ENCODE measurements around the gene DGKH.
"Not testable (repeated sequence)": the region's sequence is repeated elsewhere in the genome, so short reads cannot be mapped to it uniquely, and the experiment has no call there.

DGKH gene

GRCh38 chr13:42153199-42154113, 105.0 kb downstream of the DGKH start:
- no peak for TF ChIP-seq CTCF (IDR thresholded peaks at IDR 0.05; ENCODE audit: low read depth, low read length, poor library complexity, severe bottlenecking)
- TF ChIP-seq EZH2phosphoT487 (IDR thresholded peaks at IDR 0.05; ENCODE audit: borderline replicate concordance, low read length): no peak
- H3F3A ChIP-seq (ENCODE audit: control insufficient read depth, insufficient read depth): 0 out of 2 replicates have a peak, but pooled peaks cover 3% of the 10 kb centered on the region

DNA sequence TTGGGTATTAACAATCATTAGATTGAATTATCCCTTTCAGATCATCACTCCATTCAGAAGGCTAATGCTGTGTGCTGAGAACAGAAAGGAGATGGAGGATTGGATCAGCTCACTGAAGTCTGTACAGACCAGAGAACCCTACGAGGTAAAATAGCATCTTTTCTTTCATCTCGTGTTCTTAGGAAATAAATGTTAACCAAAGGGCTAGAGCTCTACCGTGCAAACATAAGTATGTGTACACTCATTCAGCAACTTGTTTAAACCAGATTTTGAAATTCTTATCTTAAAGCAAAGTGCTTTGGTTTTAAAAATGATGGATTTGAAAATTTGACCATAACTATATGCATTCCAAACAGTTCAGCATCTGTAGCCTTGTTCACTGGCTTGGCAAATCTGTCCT, 106.8 kb downstream of the DGKH start:
- Histone ChIP-seq H3F3A (ENCODE audit: control insufficient read depth, insufficient read depth) (0 out of 2 replicates have a peak, but pooled peaks cover 3% of the 10 kb centered on the region), H3K36me3 (ENCODE audit: control insufficient read depth, low read length) (peaks cover 20% of the 10 kb centered on the region), H3K27ac (ENCODE audit: low read depth, low read length) (no peak overlapping the region), H3K9me2 (replicated peaks; ENCODE audit: control insufficient read depth, low read length) (no peaks in the 10 kb centered on the region), H3K9me3 (ENCODE audit: control insufficient read depth, insufficient read depth, low read length) (no peaks in the 10 kb centered on the region), H3K4me2 (ENCODE audit: low read length) (no peak overlapping the region), H3K79me2 (ENCODE audit: control insufficient read depth, low read length) (no peaks in the 10 kb centered on the region), H3K4me3 (ENCODE audit: low read length) (no peak overlapping the region), H3K4me1 (ENCODE audit: control insufficient read depth, low read length) (no peaks in the 10 kb centered on the region), H3K27me3 (ENCODE audit: control insufficient read depth, low read length) (no peaks in the 10 kb centered on the region), H4K20me1 (ENCODE audit: control insufficient read depth, insufficient read depth, low read depth, low read length) (no peaks in the 10 kb centered on the region)
- TF ChIP-seq CTCF (IDR thresholded peaks at IDR 0.05; ENCODE audit: low read depth, low read length, poor library complexity, severe bottlenecking) (no peak), EZH2phosphoT487 (IDR thresholded peaks at IDR 0.05; ENCODE audit: borderline replicate concordance, low read length) (no peak)

More at GRCh38 chr13:42153199-42154113, 105.0 kb downstream of the DGKH start:
- no peak overlapping the region for H3K27ac ChIP-seq (ENCODE audit: low read depth, low read length)
- no peaks in the 10 kb centered on the region for H3K9me2 ChIP-seq (replicated peaks; ENCODE audit: control insufficient read depth, low read length)
- no peak overlapping the region for H3K4me2 ChIP-seq (ENCODE audit: low read length)
- H3K4me1 ChIP-seq (ENCODE audit: control insufficient read depth, low read length): no peaks in the 10 kb centered on the region
- H3K36me3 ChIP-seq (ENCODE audit: control insufficient read depth, low read length): peaks cover 12% of the 10 kb centered on the region
- no peaks in the 10 kb centered on the region for H4K20me1 ChIP-seq (ENCODE audit: control insufficient read depth, insufficient read depth, low read depth, low read length)
- H3K27me3 ChIP-seq (ENCODE audit: control insufficient read depth, low read length): no peaks in the 10 kb centered on the region
- no peaks in the 10 kb centered on the region for H3K79me2 ChIP-seq (ENCODE audit: control insufficient read depth, low read length)
- no peak overlapping the region for H3K4me3 ChIP-seq (ENCODE audit: low read length)
- H3K9me3 ChIP-seq (ENCODE audit: control insufficient read depth, insufficient read depth, low read length): no peaks in the 10 kb centered on the region

DNA sequence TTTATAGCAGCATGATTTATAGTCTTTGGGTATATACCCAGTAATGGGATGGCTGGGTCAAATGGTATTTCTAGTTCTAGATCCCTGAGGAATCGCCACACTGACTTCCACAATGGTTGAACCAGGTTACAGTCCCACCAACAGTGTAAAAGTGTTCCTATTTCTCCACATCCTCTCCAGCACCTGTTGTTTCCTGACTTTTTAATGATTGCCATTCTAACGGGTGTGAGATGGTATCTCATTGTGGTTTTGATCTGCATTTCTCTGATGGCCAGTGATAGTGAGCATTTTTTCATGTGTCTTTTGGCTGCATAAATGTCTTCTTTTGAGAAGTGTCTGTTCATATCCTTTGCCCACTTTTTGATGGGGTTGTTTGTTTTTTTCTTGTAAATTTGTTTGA, 114.9 kb downstream of the DGKH start:
- H3K9me2 ChIP-seq (replicated peaks; ENCODE audit: control insufficient read depth, low read length); H3K79me2 ChIP-seq (ENCODE audit: control insufficient read depth, low read length); H3K4me2 ChIP-seq (ENCODE audit: low read length); H3K27me3 ChIP-seq (ENCODE audit: control insufficient read depth, low read length); H3K27ac ChIP-seq (ENCODE audit: low read depth, low read length); H3F3A ChIP-seq (ENCODE audit: control insufficient read depth, insufficient read depth); H4K20me1 ChIP-seq (ENCODE audit: control insufficient read depth, insufficient read depth, low read depth, low read length); H3K4me3 ChIP-seq (ENCODE audit: low read length); H3K9me3 ChIP-seq (ENCODE audit: control insufficient read depth, insufficient read depth, low read length); H3K4me1 ChIP-seq (ENCODE audit: control insufficient read depth, low read length): not testable (repeated sequence)
- peaks cover 29% of the 10 kb centered on the region for H3K36me3 ChIP-seq (ENCODE audit: control insufficient read depth, low read length)

- H3K9me3 ChIP-seq (ENCODE audit: control insufficient read depth, insufficient read depth, low read length); H3K27me3 ChIP-seq (ENCODE audit: control insufficient read depth, low read length); H3K4me3 ChIP-seq (ENCODE audit: low read length); H3F3A ChIP-seq (ENCODE audit: control insufficient read depth, insufficient read depth); H3K4me1 ChIP-seq (ENCODE audit: control insufficient read depth, low read length); H3K9me2 ChIP-seq (replicated peaks; ENCODE audit: control insufficient read depth, low read length); H3K27ac ChIP-seq (ENCODE audit: low read depth, low read length); H3K4me2 ChIP-seq (ENCODE audit: low read length); H3K79me2 ChIP-seq (ENCODE audit: control insufficient read depth, low read length); H4K20me1 ChIP-seq (ENCODE audit: control insufficient read depth, insufficient read depth, low read depth, low read length): not testable (repeated sequence)
- peaks cover 31% of the 10 kb centered on the region for H3K36me3 ChIP-seq (ENCODE audit: control insufficient read depth, low read length)
Measured at GRCh38 chr13:42163910-42164309, 115.5 kb downstream of the DGKH start.
